Hypothalamus (tissue), 51 donors: ENCODE results near the gene RNF144A.
A peak's percentile ranks its signal among the peaks of the same experiment; 100 is the strongest.

Source experiments
- DNase-seq, 51 donors: peaks; one replicate each; lab custom pipeline; 2025; lab: John Stamatoyannopoulos, UW

The RNF144A gene

DNA sequence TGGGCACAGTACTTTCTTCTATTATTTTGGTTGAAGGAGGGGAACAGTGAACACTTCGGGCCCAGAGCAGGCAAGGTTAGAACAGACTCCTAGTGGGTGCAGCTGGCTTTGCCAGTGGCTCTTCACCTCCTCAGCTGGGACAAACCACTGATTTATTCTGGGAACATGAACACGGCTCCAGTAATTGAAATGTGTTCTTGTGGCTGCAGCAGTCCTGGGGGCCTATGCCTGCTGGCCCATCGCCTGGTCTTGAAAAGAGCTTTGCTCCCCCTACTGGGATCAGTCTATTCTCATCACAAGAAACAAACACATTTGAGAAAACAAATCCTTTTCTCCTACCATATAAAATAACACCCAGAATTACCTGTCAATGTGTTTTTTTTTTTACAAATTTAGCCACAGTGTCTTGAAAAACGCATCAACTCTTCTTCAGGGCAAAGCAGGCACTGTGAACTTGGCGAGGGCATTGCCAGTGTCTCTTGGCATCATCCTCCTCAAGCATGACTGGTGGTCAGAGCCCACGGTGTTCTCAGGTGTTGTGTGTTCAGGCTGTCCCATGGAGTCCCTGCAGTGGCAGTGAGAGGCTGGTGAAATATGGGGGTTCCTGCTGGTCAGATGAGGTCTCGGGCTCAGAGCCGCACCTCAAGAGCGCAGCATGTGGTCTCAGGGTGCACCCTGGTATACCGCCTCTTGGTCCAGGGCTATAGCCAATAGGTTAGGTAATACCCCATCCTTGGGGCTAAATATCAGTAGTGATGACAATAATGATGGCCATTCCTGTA is 51.3 kb downstream of the RNF144A start:
- peak in 28 of 51 donors; percentile 11 to 72 (median 39) for DNase-seq

DNA sequence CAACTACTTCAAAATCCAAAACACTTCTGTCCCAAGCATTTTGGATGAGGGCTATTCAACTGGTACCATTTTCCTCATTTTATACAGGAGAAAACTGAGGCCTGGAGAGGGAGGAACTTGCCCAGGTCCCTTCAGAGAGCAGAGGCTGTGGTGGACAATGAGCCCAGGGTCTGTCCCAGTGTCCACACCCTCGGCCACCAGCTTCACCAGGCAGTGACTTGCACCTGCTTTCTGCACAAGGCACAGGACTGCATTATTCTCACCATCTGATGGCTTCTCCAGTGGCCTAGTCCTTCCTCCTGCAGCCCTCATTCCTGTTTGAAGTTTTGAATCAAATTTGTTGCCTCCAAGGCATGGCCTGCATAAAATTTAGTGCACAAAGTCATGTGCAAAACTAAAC is 53.3 kb downstream of the RNF144A start:
- DNase-seq = no peak

DNA sequence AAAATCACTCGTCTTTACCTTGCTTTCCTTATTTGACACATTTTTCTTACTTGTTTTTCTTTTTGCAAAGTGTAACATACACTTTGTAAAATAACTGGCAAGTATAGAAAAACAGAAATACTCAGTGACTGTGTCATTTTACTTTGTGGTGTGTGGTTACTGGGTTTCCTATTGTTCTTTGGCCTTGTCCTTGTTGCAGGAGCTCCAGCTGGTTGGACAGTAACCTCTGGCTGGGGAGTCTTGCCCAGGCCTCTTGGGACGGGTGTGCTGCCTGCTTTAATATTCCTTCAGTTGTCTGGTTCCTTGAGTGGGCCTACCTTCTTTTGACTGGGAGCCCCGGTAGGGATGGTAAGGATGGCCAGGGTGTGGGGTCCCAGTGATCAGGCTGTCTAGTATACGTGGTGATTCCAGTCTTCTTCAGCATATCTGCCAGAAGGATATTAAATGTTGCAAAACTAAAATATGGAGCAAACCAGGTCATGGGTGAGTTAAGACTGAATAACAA is 53.8 kb downstream of the RNF144A start:
- no peak for DNase-seq

DNA sequence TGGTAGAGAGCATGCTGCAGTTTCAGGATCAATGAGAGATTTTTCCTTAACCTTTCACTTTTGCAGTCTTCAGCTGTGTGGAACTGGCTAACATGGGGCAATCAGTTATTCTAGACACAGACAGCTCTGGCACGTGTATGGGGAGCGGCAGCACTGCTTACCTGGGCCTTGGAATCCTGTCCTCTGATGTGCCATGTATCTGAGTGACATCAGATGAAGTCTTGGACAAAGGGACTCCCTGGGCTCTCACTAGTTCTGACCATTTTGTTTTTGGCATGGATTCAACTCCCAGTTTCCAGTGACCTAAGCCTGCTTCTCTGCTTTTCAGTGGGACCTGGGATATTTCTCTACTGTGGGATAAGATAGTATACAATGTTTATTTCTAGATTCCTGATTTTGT is 54.3 kb downstream of the RNF144A start:
- no peak for DNase-seq

DNA sequence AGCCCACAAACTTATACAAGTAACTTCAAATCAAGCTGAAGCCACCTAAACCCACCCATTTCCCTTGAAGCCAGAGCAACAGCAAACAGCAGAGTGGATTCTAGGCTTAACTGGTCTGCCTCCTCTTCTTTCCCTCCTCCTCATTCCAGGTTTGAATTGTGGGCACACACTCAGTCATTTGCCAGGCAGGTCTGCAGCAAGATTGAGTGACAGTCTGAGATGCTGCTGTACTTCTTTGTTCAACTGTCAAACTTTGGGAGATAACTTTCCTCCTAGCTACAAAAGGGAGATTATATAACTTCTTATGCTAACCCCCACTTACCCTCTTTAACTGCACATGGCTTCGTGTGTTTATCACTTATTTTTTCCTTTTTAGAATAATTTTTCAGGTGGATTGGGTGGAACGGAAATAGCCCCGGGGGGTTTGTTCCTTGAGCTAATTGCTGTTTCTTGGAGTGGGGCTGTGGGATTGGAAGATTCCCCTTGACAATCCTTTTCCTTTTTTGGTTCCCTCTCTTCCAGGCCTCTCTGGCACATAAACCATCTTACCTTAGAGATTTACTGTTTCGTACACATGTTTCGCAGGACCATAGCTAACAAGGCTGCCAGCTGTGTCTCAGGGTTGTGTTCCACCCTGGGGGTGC is 55.0 kb downstream of the RNF144A start:
- no peak for DNase-seq

DNA sequence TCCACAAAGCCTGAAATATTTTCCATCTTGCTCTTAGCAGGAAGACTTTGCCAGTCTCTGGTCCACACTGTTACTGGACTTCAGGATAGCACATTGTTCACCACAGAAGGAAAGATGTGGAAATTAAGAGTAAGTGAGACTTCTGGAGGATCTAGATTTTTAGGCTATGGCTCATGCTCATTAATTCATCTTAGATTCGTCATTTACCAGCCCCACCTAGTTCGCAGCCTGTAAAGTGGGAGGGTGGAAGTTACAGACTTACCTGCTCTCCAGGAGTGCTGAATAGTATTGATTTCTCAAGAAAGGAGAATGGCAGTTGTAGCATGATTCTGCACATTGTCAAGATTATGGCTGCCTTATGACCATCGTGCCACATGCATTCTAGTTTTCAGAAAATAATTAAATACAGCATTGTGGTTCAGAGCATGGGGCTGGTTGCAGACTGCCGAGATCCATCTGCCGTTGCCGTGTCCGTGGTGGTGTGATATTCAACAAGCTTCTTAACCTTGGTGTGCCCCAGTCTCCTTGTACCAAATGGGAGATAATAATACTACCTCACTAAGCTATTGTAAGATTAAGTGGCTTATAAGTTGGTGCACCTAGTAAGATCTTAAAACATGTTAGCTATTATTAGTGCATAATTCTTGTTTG is 56.8 kb downstream of the RNF144A start:
- no peak for DNase-seq

DNA sequence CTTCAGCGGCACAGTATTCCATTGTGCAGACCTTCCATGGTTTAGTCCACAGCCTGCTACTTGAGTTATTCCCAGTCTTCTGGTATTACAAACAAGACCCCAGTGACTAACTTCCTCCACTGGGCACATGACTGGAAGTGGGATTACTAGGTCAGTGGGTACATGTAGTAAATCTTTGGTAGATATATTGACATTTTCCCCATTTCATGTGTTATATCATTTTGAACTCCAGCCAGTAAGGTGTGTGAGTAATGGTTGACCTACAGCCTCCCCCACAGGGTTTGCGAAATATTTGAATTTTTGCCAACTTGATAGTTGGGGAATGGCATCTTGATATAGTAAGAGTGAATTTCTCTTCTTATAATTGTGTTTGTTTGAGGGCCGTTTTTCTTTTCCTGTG is 58.8 kb downstream of the RNF144A start:
- DNase-seq = no peak

DNA sequence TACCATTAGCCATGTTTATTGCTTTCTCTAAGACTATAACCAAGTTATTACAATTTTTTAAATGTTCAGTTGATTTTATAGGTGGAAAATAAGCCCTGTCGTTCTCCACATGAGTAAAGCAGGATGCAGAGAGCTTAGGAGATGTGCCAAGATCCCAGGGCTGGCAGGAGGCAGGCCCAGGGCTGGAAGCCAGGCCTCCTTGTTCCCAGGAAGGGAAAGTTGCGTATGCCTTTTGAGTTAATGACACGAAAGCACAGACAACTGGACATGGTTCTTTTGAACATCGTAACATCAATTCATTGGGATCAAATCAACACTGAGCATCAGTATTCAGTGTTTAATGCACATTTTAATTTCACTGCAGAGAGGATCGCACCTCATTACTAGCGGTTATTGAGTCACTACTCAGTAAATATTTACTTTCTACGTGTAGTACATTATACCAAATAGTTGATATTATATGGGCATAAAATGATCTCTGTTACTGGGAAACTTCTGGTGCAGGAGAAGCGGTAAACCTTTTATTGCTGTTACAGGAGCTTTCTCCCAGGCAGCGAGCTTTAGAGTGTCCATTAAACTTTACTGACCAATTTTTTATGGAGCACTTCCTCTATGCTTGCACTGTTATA is 60.0 kb downstream of the RNF144A start:
- DNase-seq = peak in 34 of 51 donors; percentile 5 to 80 (median 55)

DNA sequence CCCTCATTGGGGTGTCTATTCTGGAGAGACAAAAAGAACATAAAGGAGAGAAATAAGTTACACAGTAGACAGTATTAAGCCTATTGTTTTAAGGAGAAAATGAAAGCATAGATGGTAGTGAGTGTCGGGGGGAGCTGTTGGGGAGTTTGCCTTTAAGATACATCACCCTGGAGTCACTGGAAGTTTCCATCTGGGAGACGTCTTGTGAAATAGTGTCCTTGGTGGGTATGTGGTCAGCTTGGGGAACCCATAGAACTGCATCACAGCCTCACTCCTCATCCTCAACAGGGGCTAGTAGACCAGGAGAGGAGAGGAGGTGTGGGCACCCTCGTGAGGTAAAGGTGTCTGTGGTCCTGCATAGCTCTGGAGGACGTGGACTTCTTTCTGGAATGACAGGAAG is 60.6 kb downstream of the RNF144A start:
- no peak for DNase-seq

DNA sequence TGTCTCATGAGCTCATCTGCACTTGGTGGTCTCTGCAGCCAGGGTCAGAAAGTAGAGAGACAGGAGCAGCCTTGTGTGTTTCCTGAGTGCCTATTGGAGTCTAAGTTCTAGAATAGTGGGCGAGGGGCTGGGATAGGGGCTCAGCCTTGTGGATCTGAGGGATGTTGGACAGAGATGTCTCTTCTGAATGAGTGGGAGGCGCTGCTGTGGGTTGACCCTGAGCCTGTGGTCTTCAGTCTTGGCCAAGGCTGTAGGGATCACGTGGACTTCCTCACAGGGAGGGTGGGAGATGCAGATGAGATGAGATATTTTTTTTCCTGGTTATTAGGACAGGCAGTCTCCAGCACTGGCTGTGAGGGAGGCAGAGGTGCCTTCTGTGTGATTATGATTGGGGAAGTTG is 61.8 kb downstream of the RNF144A start:
- DNase-seq = no peak

DNA sequence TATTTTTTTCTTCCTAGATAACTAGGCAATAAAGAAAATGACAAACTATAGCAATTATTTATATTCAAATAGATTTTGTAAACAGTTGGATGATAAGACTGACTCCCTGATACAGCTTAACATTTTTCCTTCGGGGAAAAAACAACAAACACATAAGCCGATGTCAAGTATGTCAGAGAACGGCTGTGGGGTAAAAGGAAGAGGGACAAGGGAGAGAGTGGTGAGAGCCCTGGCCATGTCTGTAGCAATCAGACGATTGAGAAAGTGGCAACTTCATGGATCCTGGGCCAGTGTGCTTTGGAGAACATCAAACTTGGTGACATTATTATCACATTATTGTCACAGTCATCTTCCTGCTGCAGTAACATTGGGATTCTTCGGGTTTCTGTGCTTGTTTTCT is 65.2 kb downstream of the RNF144A start:
- DNase-seq = no peak

DNA sequence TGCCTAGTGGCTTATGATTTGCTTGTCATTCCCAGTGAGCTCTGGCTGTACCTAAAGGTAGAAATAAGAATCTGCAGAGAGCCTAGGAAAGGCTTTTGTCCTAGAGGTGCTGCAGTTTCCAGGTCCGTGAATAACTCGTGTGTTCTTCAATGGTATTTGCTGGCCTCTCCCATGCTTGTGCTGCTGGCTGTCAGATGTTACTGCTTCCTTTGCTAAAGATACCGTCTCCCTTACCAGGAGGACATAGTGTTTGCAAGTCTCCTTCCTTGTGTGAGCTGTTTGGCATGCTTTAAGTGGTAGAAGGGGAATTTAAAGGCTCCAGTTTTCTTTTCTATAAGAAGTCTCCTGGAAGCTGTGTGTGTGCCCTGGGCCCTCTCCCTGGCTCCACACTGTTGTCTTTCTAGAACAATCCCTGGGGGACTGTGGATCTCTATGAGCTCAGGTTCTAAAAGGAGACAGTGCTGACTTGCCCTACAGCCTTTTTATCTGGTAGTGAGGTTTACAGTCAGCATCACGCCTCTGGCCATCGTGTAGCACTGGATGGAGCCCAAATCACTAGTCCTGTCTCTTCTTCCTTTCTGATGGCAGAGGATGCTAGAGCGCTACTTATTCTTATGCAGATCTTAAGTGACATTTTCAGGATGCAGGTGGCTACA is 65.8 kb downstream of the RNF144A start:
- peak in 1 of 51 donors; percentile 20 for DNase-seq

DNA sequence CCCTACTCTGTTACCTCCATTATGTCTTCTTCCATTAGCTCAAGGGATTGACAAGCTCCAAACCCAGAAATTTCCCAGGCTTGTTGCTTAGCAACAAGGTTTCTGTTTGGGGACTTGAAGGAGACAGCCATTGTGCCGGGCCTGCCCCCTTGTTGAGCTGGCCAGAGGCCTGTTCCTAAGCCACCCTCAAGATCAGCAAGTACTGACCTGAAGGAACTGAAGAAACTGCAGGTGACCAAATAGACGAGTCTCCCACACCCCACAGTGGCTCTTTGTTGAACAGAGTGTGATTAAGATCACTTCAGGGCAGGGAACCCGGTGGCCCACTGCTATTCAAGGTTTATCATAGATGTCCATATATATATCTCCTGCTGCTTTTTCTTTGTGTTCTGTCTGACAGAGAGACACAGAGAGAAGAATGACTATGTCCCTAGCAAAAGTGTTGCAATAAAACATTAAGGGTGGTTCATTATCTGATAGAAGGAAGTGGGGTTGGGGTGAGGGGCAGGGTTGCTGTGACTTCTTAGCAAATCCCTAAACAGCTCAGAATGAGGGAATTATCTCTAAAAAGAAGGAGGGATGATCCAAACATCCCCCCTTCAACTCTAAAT is 69.2 kb downstream of the RNF144A start:
- peak in 18 of 51 donors; percentile 10 to 61 (median 38) for DNase-seq

DNA sequence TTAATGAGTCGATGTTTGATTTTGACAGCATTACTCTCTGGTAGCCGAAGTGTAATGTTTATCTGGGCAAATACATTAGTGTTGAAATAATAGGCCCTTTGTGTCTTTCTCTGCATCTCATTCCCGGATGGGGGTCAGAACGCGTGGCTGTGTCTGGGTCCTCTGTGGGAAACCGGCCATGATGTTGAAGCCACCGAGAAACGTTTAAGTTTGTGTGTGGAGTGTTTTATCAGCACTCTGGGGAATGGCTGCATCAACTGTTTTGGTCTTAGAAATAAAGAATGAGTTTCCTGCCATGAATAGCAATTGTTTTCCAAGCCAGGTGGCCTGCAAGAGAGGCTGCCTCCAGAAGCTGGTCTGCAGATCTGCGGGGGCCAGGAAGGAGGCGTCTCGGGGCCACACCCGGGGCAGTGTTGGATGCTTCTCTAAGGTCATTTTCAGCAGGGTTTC is 69.7 kb downstream of the RNF144A start:
- peak in 19 of 51 donors; percentile 24 to 80 (median 46) for DNase-seq

DNA sequence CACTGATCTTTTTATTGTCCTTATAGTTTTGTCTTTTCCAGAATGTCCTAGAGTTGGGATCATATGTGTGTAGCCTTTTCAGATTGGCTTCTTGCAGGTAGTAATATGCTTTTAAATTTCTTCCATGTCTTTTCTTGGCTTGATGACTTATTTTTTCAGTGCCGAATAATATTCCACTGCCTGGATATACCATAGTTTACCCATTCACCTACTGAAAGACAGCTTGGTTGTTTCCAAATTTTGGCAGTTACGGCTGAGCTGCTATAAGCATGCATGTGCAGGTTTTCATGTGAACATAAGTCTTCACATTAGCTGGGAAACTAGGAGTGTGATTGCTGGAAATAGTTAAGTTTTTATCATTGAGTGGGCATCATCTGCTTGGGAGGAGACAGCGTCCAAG is 73.7 kb downstream of the RNF144A start:
- DNase-seq = no peak

DNA sequence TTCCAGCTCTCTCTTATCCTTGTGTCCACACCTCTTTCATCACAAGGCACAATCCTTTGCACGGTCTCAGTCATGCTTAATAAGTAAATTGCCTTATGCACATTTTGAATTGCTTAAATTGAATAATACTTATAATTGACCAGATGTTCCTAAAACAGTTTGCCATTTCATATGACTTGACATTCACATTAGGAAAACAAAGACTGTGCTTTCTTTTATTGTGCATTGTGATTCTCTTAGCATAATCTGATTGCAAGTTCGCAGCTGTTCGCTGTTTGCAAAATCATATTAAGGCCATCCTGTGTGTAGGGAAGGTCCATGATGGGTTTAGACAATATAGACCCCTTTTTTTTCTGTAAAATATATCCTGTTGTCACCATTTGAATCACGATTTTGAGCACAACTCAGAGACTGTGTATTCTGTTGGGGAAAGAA is 75.6 kb downstream of the RNF144A start:
- peak in 1 of 51 donors; percentile 86 for DNase-seq

DNA sequence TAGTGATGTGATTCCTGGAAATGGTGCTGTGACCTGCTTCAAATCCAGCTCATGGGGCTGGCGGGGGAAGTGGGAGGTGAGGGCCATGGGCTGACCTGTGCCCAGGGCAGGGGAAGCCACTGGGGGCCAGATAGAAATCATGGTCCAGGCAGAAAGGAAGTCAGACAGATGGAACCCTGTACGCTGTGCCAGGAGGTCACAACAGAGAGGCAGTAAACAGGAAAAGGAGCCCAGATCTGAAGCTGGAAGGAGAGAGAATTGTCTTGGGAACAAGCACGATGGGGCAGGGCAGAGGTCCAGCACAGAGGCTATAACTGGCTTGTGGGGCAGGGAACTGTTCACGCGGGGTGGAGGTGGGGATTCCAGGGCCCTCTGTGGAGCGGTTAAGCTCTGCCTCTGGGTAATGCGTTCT is 76.0 kb downstream of the RNF144A start:
- peak in 42 of 51 donors; percentile 24 to 86 (median 54) for DNase-seq

DNA sequence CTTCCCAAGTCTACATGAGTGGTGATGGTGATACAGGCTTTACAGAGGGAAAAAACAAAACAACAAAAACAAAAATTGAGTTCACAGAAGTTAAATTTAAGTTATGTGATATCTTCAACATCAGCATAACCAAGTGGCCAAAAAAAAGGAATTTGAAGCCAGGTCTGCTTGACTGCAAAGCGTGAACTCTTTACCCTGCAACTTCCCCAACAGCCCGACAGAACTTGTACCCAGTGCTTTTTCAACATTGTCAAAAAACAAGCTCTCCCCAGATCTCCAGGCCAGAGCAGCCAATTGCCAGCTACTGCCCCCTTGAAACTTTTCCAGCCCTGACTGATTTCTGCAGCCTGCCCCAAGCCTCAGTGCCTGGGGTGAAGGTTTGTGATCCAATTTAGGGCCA is 76.7 kb downstream of the RNF144A start:
- DNase-seq = peak in 2 of 51 donors; percentile 32 to 35

DNA sequence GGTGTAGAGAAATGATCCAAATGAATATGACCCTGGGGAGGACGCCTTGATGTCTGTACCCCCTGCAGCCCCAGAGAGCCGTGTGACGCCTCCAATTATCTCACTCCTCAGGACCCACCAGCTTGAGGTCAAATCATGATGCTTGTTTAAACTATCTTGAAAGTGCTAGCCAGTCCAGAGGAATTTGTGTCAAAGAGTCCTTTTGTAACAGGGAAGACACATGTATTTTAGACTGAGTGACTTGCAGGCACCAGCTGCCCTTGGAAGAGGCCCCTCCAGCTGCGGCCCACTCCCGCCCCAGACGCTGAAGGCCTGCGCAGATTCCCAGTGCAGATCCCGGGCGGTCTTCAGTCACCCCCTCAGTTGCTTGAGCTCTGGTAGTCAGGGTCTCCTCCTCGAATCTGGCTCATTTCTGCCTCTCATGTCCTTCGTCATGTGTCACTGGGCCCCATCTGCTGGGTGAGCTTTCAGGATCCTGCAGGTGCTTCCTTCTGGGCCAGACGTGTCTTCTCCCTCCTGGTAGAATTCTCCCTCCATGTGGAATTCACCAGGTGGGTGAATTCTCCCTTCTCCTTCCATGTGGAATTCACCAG is 77.4 kb downstream of the RNF144A start:
- peak in 1 of 51 donors; percentile 24 for DNase-seq
